Upper lobe of left lung (tissue), 6 donors: ENCODE data around the gene YIF1B. TPM values are rescaled to one million over a fixed set of nuclear protein-coding genes. Genes with fewer than 3 reads are reported as not detected.

ENCODE experiments used
- ATAC-seq, 2 donors: fragments of 200-7000 bp; cut with Tn5 transposase; one replicate each; pipeline ENCODE4 v1.9.1; 2022; ENCODE audit warnings: mild to moderate bottlenecking in 2 of 2, moderate library complexity in 2 of 2; ENCODE audit not compliant: low FRiP score in 2 of 2
- DNase-seq, 2 donors: peaks; one replicate each; pipeline ENCODE4 v3.0.0-alpha.2; 2019 to 2020
- H3K27ac ChIP-seq, 4 donors: fragments of 200-600 bp; sonication (generic); one replicate each; pipeline ENCODE4 v1.5.1; 2016 to 2019
- H3K27me3 ChIP-seq, 4 donors: fragments of 200-600 bp; sonication (generic); one replicate each; pipeline ENCODE4 v1.5.1; 2017 to 2019
- H3K36me3 ChIP-seq, 4 donors: fragments of 200-600 bp; sonication (generic); one replicate each; pipeline ENCODE4 v1.5.1; 2016 to 2019
- H3K4me1 ChIP-seq, 4 donors: fragments of 200-600 bp; sonication (generic); one replicate each; pipeline ENCODE4 v1.5.1; 2018 to 2019
- H3K4me3 ChIP-seq, 4 donors: fragments of 200-600 bp; sonication (generic); one replicate each; pipeline ENCODE4 v1.5.1; 2017 to 2019; ENCODE audit warnings: mild to moderate bottlenecking in 2 of 4, moderate library complexity in 1 of 4
- H3K9me3 ChIP-seq, 4 donors: fragments of 200-600 bp; sonication (generic); one replicate each; pipeline ENCODE4 v1.5.1; 2018 to 2019
- EP300 ChIP-seq, 4 donors: sonication (generic); formaldehyde crosslinking; IDR thresholded peaks; one replicate each; pipeline ENCODE4 v1.5.1; 2017; ENCODE audit warnings: antibody characterized with exemption in 4 of 4, control low read depth in 2 of 4
- POLR2A ChIP-seq, 4 donors: fragments of 450-650 bp; IDR thresholded peaks; one replicate each; pipeline ENCODE4 v1.5.1; 2016 to 2017; ENCODE audit warnings: antibody characterized with exemption in 4 of 4, mild to moderate bottlenecking in 2 of 4
- POLR2AphosphoS5 ChIP-seq, 2 donors: sonication (generic); formaldehyde crosslinking; IDR thresholded peaks; one replicate each; pipeline ENCODE4 v1.5.1; 2017; ENCODE audit warnings: antibody characterized with exemption in 2 of 2
- WGBS, 2 donors: methylation state at CpG; one replicate each; pipeline ENCODE4 v1.1.5; 2017 to 2018; 5-methylcytosine and 5-hydroxymethylcytosine counted together
- total RNA-seq, 6 donors: library from RNA; depleted of rRNA in 4 of 6; stranded (reverse); fragments of >200 nt in 4 of 6; gene quantifications; one replicate each; pipeline versions ENCODE4 v1.1.0 to v1.2.1, GENCODE V29; 2016 to 2021
- TF ChIP-seq, protein P1 (sequence below), 6 experiments: fragments of 450-650 bp in 4 of 6; fragments of 200-600 bp in 2 of 6; sonication (generic) in 2 of 6; IDR thresholded peaks; one replicate each; pipeline ENCODE4 v1.5.1; 2016 to 2019; ENCODE audit warnings: antibody characterized with exemption in 6 of 6
- donor health status: DM: no; HTN: no; CAD: no; lungs with moderate emphysema.
- donor health status: DM: no; HTN: yes; CAD: no; lungs with severe emphysema.

Gene YIF1B
- total RNA-seq, 6 donors from 2014 or later: 15.3 to 45.8 (median 29.8) TPM

DNA sequence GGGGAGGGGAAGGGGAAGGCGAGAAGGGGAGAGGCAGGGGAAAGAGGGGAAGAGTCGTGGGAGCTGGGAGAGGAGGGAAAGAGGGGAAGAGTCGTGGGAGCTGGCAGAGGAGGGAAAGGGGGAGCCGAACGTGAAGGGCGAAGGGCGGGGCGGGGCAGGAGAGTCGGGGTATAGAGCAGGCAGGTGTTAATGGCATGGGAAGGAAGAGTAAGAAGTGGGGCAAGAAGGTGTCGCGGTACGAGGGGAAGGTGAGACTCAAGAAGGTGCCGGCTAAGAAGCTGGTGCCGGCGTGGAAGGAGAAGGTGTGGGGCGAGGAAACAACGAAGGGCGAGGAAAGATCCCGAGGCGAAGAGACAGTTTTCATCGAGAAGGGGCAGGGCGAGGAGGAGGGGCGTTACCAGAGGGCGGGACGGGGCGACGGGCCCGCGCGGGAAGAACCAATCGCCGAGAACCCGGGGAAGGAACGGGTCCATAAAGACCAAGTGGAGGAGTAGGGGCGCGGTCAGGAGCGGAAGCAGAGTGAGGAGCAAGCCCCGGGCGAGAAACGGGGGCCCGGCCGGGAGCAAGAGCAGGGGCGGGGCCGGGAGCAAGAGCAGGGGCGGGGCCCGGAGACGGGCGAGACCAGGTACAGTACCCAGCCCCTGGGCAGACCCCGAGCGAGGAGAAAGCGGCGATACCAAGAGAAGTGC, 20.3 kb upstream of the YIF1B start:
- DNase-seq: peak; percentile 97 to 99
- WGBS, 2 donors: 1% methylated on average over 52 of the region's 52 CpGs
- TF ChIP-seq POLR2A (IDR thresholded peaks at IDR 0.05) (peak in 1 of 4 donors; percentile 67), EP300 (IDR thresholded peaks at IDR 0.05) (no peak), POLR2AphosphoS5 (IDR thresholded peaks at IDR 0.05) (peak; percentile 38 to 78)
- TF ChIP-seq, protein P1, sequence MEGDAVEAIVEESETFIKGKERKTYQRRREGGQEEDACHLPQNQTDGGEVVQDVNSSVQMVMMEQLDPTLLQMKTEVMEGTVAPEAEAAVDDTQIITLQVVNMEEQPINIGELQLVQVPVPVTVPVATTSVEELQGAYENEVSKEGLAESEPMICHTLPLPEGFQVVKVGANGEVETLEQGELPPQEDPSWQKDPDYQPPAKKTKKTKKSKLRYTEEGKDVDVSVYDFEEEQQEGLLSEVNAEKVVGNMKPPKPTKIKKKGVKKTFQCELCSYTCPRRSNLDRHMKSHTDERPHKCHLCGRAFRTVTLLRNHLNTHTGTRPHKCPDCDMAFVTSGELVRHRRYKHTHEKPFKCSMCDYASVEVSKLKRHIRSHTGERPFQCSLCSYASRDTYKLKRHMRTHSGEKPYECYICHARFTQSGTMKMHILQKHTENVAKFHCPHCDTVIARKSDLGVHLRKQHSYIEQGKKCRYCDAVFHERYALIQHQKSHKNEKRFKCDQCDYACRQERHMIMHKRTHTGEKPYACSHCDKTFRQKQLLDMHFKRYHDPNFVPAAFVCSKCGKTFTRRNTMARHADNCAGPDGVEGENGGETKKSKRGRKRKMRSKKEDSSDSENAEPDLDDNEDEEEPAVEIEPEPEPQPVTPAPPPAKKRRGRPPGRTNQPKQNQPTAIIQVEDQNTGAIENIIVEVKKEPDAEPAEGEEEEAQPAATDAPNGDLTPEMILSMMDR (IDR thresholded peaks at IDR 0.05): no peak

DNA sequence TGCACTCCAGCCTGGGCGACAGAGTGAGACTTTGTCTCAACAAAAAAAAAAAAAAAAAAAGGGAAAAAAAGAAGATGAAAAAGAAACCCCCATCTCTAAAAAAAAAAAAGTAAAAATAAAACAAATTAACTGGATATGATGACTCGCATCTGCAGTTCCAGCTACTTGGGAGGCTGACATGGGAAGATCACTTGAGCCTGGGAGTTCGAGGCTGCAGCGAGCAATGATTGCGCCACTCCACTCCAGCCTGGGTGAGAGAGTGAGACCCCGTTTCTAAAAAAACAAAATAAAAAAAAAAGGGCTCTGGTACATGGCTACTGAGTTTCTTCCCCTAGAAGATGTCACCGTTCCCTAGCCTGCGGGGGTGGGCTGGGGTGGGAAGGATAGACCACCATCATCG, 17.5 kb upstream of the YIF1B start:
- Histone ChIP-seq H3K4me1 (peaks cover 7 to 18% (median 10%) of the 10 kb centered on the region in 4 donors), H3K9me3 (no peaks in the 10 kb centered on the region), H3K27me3 (no peaks in the 10 kb centered on the region), H3K27ac (no peak overlapping the region), H3K36me3 (peaks cover 0 to 7% (median 1%) of the 10 kb centered on the region in 4 donors), H3K4me3 (no peak overlapping the region)
- no peak for DNase-seq
- 74 to 82% methylated on average over 9 of the region's 9 CpGs for WGBS, 2 donors
- TF ChIP-seq POLR2AphosphoS5 (IDR thresholded peaks at IDR 0.05): no peak
- TF ChIP-seq EP300 (IDR thresholded peaks at IDR 0.05): no peak
- no peak for TF ChIP-seq POLR2A (IDR thresholded peaks at IDR 0.05)
- TF ChIP-seq, protein P1 (IDR thresholded peaks at IDR 0.05): no peak
- ATAC-seq: no peak

More for the DNA sequence above, 20.3 kb upstream of the YIF1B start:
- Histone ChIP-seq H3K4me3 (peak overlapping the region; percentile 80 to 95 (median 91)), H3K4me1 (peaks cover 7 to 18% (median 12%) of the 10 kb centered on the region in 4 donors), H3K36me3 (no peaks in the 10 kb centered on the region), H3K9me3 (no peaks in the 10 kb centered on the region), H3K27me3 (no peaks in the 10 kb centered on the region), H3K27ac (peak overlapping the region; percentile 93 to 99 (median 97))
- ATAC-seq: peak; percentile 96

DNA sequence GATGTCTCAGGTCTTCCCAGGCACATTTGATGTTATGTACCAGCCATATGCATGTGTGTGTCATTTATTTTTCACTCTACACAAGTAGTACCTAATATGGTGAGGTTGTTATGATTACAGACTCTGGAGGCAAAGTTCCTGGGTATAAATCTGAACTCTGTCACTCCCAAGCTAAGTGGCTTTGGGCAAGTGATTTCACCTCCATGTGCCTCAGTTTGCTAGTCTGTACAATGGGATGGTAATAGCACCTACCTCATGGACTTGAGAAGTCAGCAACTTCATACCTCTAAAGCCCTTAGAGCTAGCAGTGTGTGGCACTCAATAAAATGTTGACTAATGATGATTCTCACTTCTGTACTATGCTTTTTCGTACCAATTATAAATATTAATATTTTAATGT, 16.0 kb upstream of the YIF1B start:
- DNase-seq (no peak), ATAC-seq (no peak)
- Histone ChIP-seq H3K4me3 (no peak overlapping the region), H3K36me3 (peaks cover 1 to 23% (median 13%) of the 10 kb centered on the region in 4 donors), H3K9me3 (no peaks in the 10 kb centered on the region), H3K27ac (no peak overlapping the region), H3K4me1 (peaks cover 0 to 5% (median 2%) of the 10 kb centered on the region in 4 donors), H3K27me3 (no peaks in the 10 kb centered on the region)
- 87 to 88% methylated on average over 1 of the region's 1 CpG for WGBS, 2 donors
- TF ChIP-seq POLR2A (IDR thresholded peaks at IDR 0.05): no peak
- TF ChIP-seq POLR2AphosphoS5 (IDR thresholded peaks at IDR 0.05): no peak

DNA sequence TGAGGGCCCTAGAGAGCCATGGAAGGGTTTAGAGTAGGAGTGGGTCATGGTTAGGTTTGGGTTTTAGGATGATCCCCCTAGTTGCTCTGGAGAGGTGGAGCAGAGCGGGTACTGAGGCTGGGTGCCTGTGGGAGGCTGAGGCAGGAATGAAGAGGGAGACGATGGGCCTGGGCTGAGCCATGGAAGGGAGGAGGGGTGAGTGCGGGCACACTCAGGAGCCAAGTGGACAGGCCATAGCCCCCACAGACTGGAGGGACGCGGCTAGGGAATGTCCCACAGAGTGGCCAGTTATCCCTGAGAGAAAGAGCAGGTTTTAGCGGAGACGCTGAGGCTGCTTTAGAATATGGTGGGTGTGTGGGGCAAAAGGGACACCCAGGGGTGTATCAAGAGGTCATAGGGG, 13.9 kb upstream of the YIF1B start:
- Histone ChIP-seq H3K36me3 (peaks cover 3 to 43% (median 22%) of the 10 kb centered on the region in 4 donors), H3K9me3 (no peaks in the 10 kb centered on the region), H3K4me3 (no peak overlapping the region), H3K27me3 (no peaks in the 10 kb centered on the region), H3K27ac (no peak overlapping the region), H3K4me1 (no peaks in the 10 kb centered on the region)
- 96% methylated on average over 7 of the region's 7 CpGs for WGBS, 2 donors
- DNase-seq: no peak
- ATAC-seq: no peak
- no peak for TF ChIP-seq POLR2A (IDR thresholded peaks at IDR 0.05)
- TF ChIP-seq EP300 (IDR thresholded peaks at IDR 0.05): no peak
- TF ChIP-seq, protein P1 (IDR thresholded peaks at IDR 0.05): no peak
- no peak for TF ChIP-seq POLR2AphosphoS5 (IDR thresholded peaks at IDR 0.05)

DNA sequence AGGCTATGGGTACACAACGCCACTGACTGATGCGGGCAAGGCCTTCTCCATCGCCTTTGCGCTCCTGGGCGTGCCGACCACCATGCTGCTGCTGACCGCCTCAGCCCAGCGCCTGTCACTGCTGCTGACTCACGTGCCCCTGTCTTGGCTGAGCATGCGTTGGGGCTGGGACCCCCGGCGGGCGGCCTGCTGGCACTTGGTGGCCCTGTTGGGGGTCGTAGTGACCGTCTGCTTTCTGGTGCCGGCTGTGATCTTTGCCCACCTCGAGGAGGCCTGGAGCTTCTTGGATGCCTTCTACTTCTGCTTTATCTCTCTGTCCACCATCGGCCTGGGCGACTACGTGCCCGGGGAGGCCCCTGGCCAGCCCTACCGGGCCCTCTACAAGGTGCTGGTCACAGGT, 10.8 kb upstream of the YIF1B start:
- H3K9me3 ChIP-seq: no peaks in the 10 kb centered on the region
- peaks cover 0 to 16% (median 6%) of the 10 kb centered on the region in 4 donors for H3K4me1 ChIP-seq
- WGBS, 2 donors: 92 to 95% methylated on average over 16 to 22 of the region's 22 CpGs
- ATAC-seq (no peak), DNase-seq (peak in 1 of 2 donors; percentile 75)
- H3K27ac ChIP-seq: no peak overlapping the region
- TF ChIP-seq POLR2AphosphoS5 (IDR thresholded peaks at IDR 0.05): no peak
- H3K27me3 ChIP-seq: no peaks in the 10 kb centered on the region
- H3K4me3 ChIP-seq: no peak overlapping the region
- peaks cover 3 to 47% (median 22%) of the 10 kb centered on the region in 4 donors for H3K36me3 ChIP-seq

DNA sequence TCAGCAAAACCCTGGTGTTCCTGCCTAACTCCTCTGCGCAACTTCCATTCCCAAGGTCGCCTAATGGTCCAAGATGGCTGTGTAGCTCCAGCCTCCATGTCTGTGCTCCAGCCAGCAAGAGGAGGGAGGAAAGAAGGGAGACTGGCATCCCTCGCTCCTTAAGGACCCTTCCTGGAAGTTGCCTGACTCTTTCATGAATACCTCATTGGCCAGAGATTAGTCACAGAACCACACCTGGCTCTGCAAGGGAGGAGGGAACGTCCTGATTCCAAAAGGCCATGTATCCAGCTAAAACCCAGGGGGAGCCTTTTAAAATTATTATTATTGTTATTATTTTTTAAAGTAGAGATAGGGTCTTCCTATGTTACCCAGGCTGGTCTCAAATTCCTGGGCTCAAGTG, 8.7 kb upstream of the YIF1B start:
- no peak for ATAC-seq
- Histone ChIP-seq H3K27me3 (no peaks in the 10 kb centered on the region), H3K4me3 (no peak overlapping the region), H3K36me3 (peaks cover 3 to 47% (median 22%) of the 10 kb centered on the region in 4 donors), H3K9me3 (no peaks in the 10 kb centered on the region), H3K27ac (no peak overlapping the region), H3K4me1 (peaks cover 6 to 32% (median 21%) of the 10 kb centered on the region in 4 donors)
- no peak for DNase-seq
- WGBS, 2 donors: 87 to 89% methylated on average over 4 of the region's 4 CpGs
- no peak for TF ChIP-seq POLR2AphosphoS5 (IDR thresholded peaks at IDR 0.05)
- TF ChIP-seq POLR2A (IDR thresholded peaks at IDR 0.05): no peak
- TF ChIP-seq, protein P1 (IDR thresholded peaks at IDR 0.05): no peak
- no peak for TF ChIP-seq EP300 (IDR thresholded peaks at IDR 0.05)
